Stimulated activated CD8-positive, alpha-beta memory T cell treated with anti-CD3 and anti-CD28 coated beads, Interleukin-4, amount 100 ng/mL, for 1 hour (primary cell): ENCODE data around the gene KHSRP.
"Not testable (repeated sequence)": the region's sequence is repeated elsewhere in the genome, so short reads cannot be mapped to it uniquely, and the experiment has no call there.

ENCODE experiments used
- DNase-seq, 2 donors: peaks; one replicate each; pipeline ENCODE4 v3.0.0-alpha.2; 2020; ENCODE audit warnings: low read depth in 2 of 2, low spot score in 1 of 2

KHSRP gene

GRCh38 chr19:6418562-6418932, 6.1 kb downstream of the KHSRP start:
- no peak for DNase-seq

- DNase-seq: no peak
Observed at GRCh38 chr19:6417713-6418561, 6.7 kb downstream of the KHSRP start.

GRCh38 chr19:6416658-6417405, 7.8 kb downstream of the KHSRP start:
- DNase-seq: no peak

- DNase-seq: no peak
Observed at GRCh38 chr19:6415591-6416190, 8.9 kb downstream of the KHSRP start.

- no peak for DNase-seq
Observed at GRCh38 chr19:6414793-6415590, 9.6 kb downstream of the KHSRP start.

- DNase-seq: no peak
Observed at GRCh38 chr19:6413721-6414643, 10.6 kb downstream of the KHSRP start.

GRCh38 chr19:6413291-6413690, 11.3 kb downstream of the KHSRP start:
- DNase-seq: no peak

GRCh38 chr19:6412447-6413091, 12.0 kb downstream of the KHSRP start:
- DNase-seq: peak in 1 of 2 donors; percentile 27

GRCh38 chr19:6412061-6412446, 12.6 kb downstream of the KHSRP start:
- no peak for DNase-seq

- no peak for DNase-seq
Observed at GRCh38 chr19:6409346-6409745, 15.3 kb downstream of the KHSRP start.

- no peak for DNase-seq
Observed at GRCh38 chr19:6406401-6406800, 18.2 kb downstream of the KHSRP start.

GRCh38 chr19:6402837-6403608, 21.6 kb downstream of the KHSRP start:
- DNase-seq: no peak

- DNase-seq: no peak
Observed at GRCh38 chr19:6402058-6402457, 22.6 kb downstream of the KHSRP start.

- DNase-seq: not testable (repeated sequence)
Observed at GRCh38 chr19:6400062-6400944, 24.3 kb downstream of the KHSRP start.

GRCh38 chr19:6396305-6396704, 28.3 kb downstream of the KHSRP start:
- no peak for DNase-seq

GRCh38 chr19:6394831-6395230, 29.8 kb downstream of the KHSRP start:
- no peak for DNase-seq

- peak in 1 of 2 donors; percentile 54 for DNase-seq
Observed at GRCh38 chr19:6393983-6394412, 30.6 kb downstream of the KHSRP start.
